ENCODE results near the gene SEMA5B. TPM values are rescaled to one million over a fixed set of nuclear protein-coding genes. Genes with fewer than 3 reads are reported as not detected.
A peak's percentile ranks its signal among the peaks of the same experiment; 100 is the strongest.

The SEMA5B gene
- total and polyA plus RNA-seq, 4 donors: 14.2 to 65.5 (median 39.1) TPM

DNA sequence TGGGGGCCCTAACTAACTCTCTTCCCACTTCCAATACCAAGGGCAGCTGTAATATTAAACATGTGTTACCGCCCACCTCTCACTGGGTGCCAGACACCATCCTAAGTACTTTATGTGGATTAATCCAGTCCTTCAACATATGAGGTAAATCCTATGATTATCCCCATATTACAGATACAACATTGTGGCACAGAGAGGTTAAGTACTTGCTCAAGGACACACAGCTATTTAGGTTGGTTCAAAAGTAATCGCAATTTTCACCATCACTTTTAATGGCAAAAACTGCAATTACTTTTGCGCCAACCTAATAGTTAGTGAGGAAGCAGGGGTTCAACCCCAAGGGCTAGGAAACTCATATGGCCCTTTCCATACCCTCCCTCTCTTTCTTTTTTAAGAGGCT is 100.8 kb downstream of the SEMA5B start:
- no peak for DNase-seq (ENCODE audit: low read depth in 4 of 6, low spot score in 6 of 6)
- Histone ChIP-seq H3K27ac (ENCODE audit: low read depth, low read length) (no peak overlapping the region), H3K36me3 (ENCODE audit: control insufficient read depth, insufficient read depth, low read length) (peaks cover 22% of the 10 kb centered on the region), H3K9me3 (ENCODE audit: control insufficient read depth, insufficient read depth, low read length) (no peaks in the 10 kb centered on the region), H3K4me3 (ENCODE audit: low read depth, low read length) (no peak overlapping the region), H3K27me3 (ENCODE audit: control insufficient read depth, insufficient read depth, low read length) (no peaks in the 10 kb centered on the region), H3K4me1 (ENCODE audit: control insufficient read depth, insufficient read depth, low read length) (peaks cover 14% of the 10 kb centered on the region)
- WGBS (ENCODE audit: insufficient coverage): 94% methylated on average over 2 of the region's 3 CpGs

DNA sequence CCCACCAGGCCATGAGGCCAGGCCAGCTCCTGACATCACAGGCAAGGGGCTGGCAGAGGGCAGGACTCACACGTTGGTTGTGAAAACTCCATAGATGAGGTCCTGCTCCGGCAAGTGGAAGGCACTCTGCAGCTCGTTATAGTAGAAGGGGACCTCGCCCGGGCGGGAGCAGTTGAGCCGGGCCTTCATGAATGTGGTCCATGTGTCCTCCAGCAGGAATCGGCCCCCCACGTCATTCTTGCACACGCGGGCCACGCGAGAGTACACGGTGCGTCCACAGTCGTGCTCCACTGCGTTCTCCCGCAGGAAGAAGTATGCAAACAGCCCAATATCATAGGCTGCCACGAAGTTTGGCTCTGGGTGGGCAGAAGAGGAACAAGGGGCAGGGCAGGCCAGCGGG is 101.2 kb downstream of the SEMA5B start:
- 94% methylated on average over 20 of the region's 20 CpGs for WGBS (ENCODE audit: insufficient coverage)
- DNase-seq (ENCODE audit: low read depth in 4 of 6, low spot score in 6 of 6): no peak
- Histone ChIP-seq H3K27ac (ENCODE audit: low read depth, low read length) (no peak overlapping the region), H3K27me3 (ENCODE audit: control insufficient read depth, insufficient read depth, low read length) (no peaks in the 10 kb centered on the region), H3K36me3 (ENCODE audit: control insufficient read depth, insufficient read depth, low read length) (peaks cover 25% of the 10 kb centered on the region), H3K4me3 (ENCODE audit: low read depth, low read length) (no peak overlapping the region), H3K4me1 (ENCODE audit: control insufficient read depth, insufficient read depth, low read length) (peaks cover 14% of the 10 kb centered on the region), H3K9me3 (ENCODE audit: control insufficient read depth, insufficient read depth, low read length) (no peaks in the 10 kb centered on the region)

DNA sequence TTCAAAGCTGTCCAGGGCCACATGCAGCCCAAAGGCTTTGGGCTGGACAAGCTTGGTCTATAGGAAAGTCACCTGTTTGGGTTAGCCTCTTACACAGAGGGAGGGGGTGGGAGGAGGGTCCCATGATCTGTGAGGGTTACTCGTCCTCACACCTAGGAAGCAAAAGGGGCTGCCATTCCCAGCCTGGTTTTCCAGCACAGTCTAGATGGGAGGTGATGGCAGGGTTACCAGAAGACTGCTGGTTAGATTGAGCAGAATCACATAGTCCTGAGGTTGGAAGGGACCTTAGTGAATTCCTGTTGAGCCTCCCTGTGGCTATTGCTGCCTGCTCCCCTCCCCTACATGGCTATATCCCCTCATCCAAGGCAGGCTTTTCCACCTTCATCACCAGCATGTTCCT is 101.8 kb downstream of the SEMA5B start:
- no peak overlapping the region for H3K27ac ChIP-seq (ENCODE audit: low read depth, low read length)
- DNase-seq (ENCODE audit: low read depth in 4 of 6, low spot score in 6 of 6): no peak
- no peak overlapping the region for H3K4me3 ChIP-seq (ENCODE audit: low read depth, low read length)
- no peaks in the 10 kb centered on the region for H3K9me3 ChIP-seq (ENCODE audit: control insufficient read depth, insufficient read depth, low read length)
- peaks cover 14% of the 10 kb centered on the region for H3K4me1 ChIP-seq (ENCODE audit: control insufficient read depth, insufficient read depth, low read length)
- H3K27me3 ChIP-seq (ENCODE audit: control insufficient read depth, insufficient read depth, low read length): no peaks in the 10 kb centered on the region
- peaks cover 29% of the 10 kb centered on the region for H3K36me3 ChIP-seq (ENCODE audit: control insufficient read depth, insufficient read depth, low read length)
- WGBS (ENCODE audit: insufficient coverage): 89% methylated on average over 1 of the region's 1 CpG

DNA sequence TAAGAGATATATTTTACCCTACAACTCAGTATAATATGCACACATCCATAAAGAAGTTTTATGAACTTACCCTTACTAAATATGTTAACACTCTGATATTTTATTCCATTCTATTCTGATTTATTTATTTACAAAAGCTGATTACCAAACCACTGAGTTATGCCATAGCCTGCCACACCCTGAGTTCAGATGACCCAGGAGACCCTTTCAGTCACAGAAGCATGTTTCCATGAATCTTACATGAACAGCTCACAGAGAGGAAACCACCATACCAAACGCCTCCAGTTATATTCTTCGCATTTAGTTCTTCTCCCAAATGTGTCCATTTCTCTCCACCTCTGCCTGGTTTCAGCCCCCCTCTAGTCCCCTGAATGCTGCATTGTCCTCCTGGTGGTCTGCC is 103.5 kb downstream of the SEMA5B start:
- H3K4me1 ChIP-seq (ENCODE audit: control insufficient read depth, insufficient read depth, low read length): peaks cover 7% of the 10 kb centered on the region
- H3K36me3 ChIP-seq (ENCODE audit: control insufficient read depth, insufficient read depth, low read length): peaks cover 32% of the 10 kb centered on the region
- no peak overlapping the region for H3K4me3 ChIP-seq (ENCODE audit: low read depth, low read length)
- WGBS (ENCODE audit: insufficient coverage): 93% methylated on average over 2 of the region's 2 CpGs
- no peak for DNase-seq (ENCODE audit: low read depth in 4 of 6, low spot score in 6 of 6)
- no peaks in the 10 kb centered on the region for H3K27me3 ChIP-seq (ENCODE audit: control insufficient read depth, insufficient read depth, low read length)
- H3K9me3 ChIP-seq (ENCODE audit: control insufficient read depth, insufficient read depth, low read length): no peaks in the 10 kb centered on the region
- no peak overlapping the region for H3K27ac ChIP-seq (ENCODE audit: low read depth, low read length)

DNA sequence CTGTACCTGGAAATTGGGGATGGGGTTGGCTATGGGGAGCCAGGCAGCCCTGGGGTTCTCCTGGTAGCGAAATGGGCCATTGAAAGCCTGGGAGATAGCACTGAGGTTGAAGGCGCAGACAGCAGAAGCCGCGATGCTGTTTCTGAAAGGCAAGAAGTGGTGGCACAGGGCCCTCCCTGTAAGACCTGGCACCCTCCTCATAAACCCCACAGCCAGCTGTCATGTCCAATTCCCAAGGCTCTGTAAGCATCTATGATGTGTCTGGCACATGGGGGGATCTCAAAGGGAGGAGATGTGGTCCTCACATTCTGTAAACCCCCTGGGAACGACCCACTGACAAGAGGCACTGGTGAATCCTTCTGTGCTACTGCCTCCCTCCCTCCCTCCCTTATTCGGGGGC is 104.0 kb downstream of the SEMA5B start:
- Histone ChIP-seq H3K36me3 (ENCODE audit: control insufficient read depth, insufficient read depth, low read length) (peaks cover 33% of the 10 kb centered on the region), H3K4me3 (ENCODE audit: low read depth, low read length) (no peak overlapping the region), H3K4me1 (ENCODE audit: control insufficient read depth, insufficient read depth, low read length) (peaks cover 8% of the 10 kb centered on the region), H3K27ac (ENCODE audit: low read depth, low read length) (no peak overlapping the region), H3K27me3 (ENCODE audit: control insufficient read depth, insufficient read depth, low read length) (no peaks in the 10 kb centered on the region), H3K9me3 (ENCODE audit: control insufficient read depth, insufficient read depth, low read length) (no peaks in the 10 kb centered on the region)
- 90% methylated on average over 2 of the region's 6 CpGs for WGBS (ENCODE audit: insufficient coverage)
- DNase-seq (ENCODE audit: low read depth in 4 of 6, low spot score in 6 of 6): no peak

DNA sequence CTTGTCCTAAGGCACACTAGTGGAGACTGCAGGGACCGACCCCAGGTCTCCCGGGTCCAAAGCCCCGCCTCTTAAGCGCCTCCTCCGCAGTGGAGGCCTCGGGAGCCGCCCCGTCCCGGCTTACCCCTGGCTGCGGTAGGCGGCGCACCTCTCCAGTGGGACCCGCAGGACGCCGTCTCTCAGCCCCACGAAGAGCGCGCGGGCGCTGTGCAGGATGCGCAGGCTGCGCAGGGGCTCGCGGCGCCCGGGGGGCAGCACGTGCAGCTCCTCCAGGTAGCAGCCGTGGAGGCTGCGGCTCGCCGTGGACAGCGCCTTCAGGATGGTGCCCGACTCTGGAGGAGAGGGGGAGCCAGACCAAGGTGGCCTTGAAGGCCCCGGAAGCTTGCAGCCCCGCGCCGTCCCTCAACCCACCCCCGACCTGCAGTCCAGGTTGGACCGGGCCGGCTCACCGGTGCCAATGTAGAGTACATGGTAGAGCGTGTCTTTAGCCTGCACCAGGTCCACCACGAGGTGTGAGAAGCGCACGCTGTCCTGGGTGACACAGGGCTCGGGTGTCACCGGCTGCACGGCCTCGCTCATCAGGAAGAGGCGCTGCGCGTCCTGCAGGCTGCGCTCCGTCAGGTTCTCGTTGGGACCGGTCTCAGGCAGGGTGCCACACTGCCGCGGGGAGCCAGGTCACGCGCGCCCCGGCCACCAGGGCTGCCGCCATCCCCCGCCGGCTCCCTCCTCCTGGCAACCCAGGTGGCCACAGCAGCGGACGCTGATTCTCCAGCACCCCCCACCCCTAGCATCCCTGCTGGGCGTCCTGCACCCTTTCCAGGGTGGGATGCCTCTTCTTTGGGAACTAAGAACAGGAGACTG is 105.5 kb downstream of the SEMA5B start:
- Histone ChIP-seq H3K4me1 (ENCODE audit: control insufficient read depth, insufficient read depth, low read length) (peaks cover 9% of the 10 kb centered on the region), H3K36me3 (ENCODE audit: control insufficient read depth, insufficient read depth, low read length) (peaks cover 29% of the 10 kb centered on the region), H3K4me3 (ENCODE audit: low read depth, low read length) (no peak overlapping the region), H3K27me3 (ENCODE audit: control insufficient read depth, insufficient read depth, low read length) (no peaks in the 10 kb centered on the region), H3K27ac (ENCODE audit: low read depth, low read length) (no peak overlapping the region), H3K9me3 (ENCODE audit: control insufficient read depth, insufficient read depth, low read length) (no peaks in the 10 kb centered on the region)
- DNase-seq (ENCODE audit: low read depth in 4 of 6, low spot score in 6 of 6): no peak
- 49% methylated on average over 63 of the region's 68 CpGs for WGBS (ENCODE audit: insufficient coverage)

DNA sequence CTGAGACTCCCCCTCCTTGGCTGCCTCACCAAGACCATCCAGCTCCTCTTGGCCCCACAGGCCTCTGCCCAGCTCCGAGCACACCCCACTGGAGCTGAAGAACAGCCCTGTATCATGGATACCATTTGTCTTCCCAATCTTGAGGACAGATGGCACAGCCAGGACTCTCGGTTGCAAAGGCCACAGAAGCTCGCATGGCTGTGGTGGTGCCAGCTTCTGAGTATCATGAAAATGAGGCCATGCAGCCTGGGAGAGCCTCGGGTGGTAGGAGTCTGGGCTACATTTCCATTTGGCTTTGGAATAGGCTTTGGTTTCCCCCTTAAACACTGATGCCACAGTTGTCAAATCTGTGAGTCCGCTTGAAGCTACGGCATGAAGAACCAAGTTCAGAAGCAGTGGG is 106.6 kb downstream of the SEMA5B start:
- DNase-seq (ENCODE audit: low read depth in 4 of 6, low spot score in 6 of 6): no peak
- no peaks in the 10 kb centered on the region for H3K9me3 ChIP-seq (ENCODE audit: control insufficient read depth, insufficient read depth, low read length)
- no peaks in the 10 kb centered on the region for H3K27me3 ChIP-seq (ENCODE audit: control insufficient read depth, insufficient read depth, low read length)
- H3K36me3 ChIP-seq (ENCODE audit: control insufficient read depth, insufficient read depth, low read length): peaks cover 23% of the 10 kb centered on the region
- H3K4me3 ChIP-seq (ENCODE audit: low read depth, low read length): no peak overlapping the region
- H3K27ac ChIP-seq (ENCODE audit: low read depth, low read length): no peak overlapping the region
- H3K4me1 ChIP-seq (ENCODE audit: control insufficient read depth, insufficient read depth, low read length): peaks cover 9% of the 10 kb centered on the region
- WGBS (ENCODE audit: insufficient coverage): 92% methylated on average over 5 of the region's 6 CpGs

DNA sequence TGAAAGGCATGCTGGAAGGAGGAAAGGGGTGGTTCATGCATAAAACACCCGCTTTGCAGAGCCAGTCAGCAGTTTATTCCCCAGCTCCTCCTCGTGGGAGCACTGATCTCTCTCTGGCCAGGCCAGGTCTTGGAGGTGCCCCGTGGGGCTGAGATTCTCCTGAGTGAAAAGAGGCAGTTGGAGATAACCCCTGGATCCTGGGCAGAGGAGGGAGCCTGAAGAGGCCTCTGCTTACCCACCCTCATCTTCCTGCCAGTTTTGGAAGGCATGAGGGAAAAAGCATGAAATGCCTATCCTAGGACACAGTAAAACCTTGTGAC is 108.3 kb downstream of the SEMA5B start:
- Histone ChIP-seq H3K9me3 (ENCODE audit: control insufficient read depth, insufficient read depth, low read length) (no peaks in the 10 kb centered on the region), H3K27ac (ENCODE audit: low read depth, low read length) (no peak overlapping the region), H3K4me1 (ENCODE audit: control insufficient read depth, insufficient read depth, low read length) (peaks cover 9% of the 10 kb centered on the region), H3K4me3 (ENCODE audit: low read depth, low read length) (no peak overlapping the region), H3K27me3 (ENCODE audit: control insufficient read depth, insufficient read depth, low read length) (no peaks in the 10 kb centered on the region), H3K36me3 (ENCODE audit: control insufficient read depth, insufficient read depth, low read length) (peaks cover 26% of the 10 kb centered on the region)
- no peak for DNase-seq (ENCODE audit: low read depth in 4 of 6, low spot score in 6 of 6)
- WGBS (ENCODE audit: insufficient coverage): 86% methylated on average over 1 of the region's 3 CpGs

DNA sequence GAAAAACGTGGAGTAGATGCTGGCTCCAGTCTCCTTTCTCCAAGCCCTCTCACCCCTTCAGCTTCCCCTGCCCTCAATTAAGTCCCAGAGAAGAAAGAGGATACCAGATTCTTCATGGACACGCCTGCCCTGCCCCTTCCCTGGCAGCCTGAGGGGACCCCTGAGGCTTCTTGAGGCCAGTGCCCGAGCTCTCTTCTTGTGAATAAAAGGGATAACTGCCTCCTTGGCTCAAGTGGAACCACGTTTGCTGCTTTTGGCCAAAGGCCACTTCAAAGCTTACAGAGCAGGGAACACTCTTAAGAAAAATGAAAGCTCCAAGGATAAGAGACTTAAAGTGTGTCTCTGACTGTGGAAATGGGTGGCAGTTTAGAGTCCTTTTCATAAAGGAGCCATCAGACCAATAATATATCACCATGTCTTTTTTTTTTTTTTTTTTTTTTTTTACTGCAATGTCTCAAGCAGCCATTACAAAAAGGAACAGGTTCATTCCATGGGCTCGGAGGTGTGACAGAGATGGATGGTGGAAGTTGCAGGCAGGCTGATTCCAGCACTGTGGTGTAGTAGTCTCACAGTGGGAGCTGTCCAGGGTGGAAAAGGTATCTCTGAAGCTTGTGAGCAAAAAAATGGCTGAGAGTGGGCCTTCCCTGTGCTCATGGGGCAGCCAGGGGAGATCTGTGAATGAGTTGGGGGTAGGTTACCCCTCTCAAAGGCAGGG is 108.8 kb downstream of the SEMA5B start:
- Histone ChIP-seq H3K27me3 (ENCODE audit: control insufficient read depth, insufficient read depth, low read length) (no peaks in the 10 kb centered on the region), H3K4me1 (ENCODE audit: control insufficient read depth, insufficient read depth, low read length) (peaks cover 9% of the 10 kb centered on the region), H3K27ac (ENCODE audit: low read depth, low read length) (no peak overlapping the region), H3K36me3 (ENCODE audit: control insufficient read depth, insufficient read depth, low read length) (peaks cover 28% of the 10 kb centered on the region), H3K9me3 (ENCODE audit: control insufficient read depth, insufficient read depth, low read length) (no peaks in the 10 kb centered on the region), H3K4me3 (ENCODE audit: low read depth, low read length) (no peak overlapping the region)
- WGBS (ENCODE audit: insufficient coverage): 43% methylated on average over 4 of the region's 5 CpGs
- DNase-seq (ENCODE audit: low read depth in 4 of 6, low spot score in 6 of 6): peak in 2 of 6 donors; percentile 45 to 47

DNA sequence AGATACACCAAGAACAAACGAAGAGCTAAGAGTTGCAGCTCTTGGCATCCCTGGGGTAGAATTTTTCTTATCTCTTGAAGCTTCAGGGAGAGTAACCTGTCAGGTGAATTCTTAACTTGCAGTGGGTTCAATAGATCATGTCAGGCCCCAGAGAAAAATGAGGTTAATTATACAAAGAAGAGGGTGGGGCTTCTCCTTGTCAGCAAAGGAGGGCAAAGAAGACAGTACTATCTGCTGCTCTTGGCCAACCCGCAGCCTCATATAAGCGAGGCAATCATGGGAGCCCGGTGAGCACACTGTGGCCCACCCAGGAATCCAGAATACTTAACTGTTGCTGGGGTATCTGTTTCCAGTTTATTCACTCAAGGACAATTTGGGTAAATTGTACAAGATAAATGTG is 110.2 kb downstream of the SEMA5B start:
- Histone ChIP-seq H3K27ac (ENCODE audit: low read depth, low read length) (no peak overlapping the region), H3K4me3 (ENCODE audit: low read depth, low read length) (no peak overlapping the region), H3K36me3 (ENCODE audit: control insufficient read depth, insufficient read depth, low read length) (peaks cover 40% of the 10 kb centered on the region), H3K4me1 (ENCODE audit: control insufficient read depth, insufficient read depth, low read length) (peaks cover 9% of the 10 kb centered on the region), H3K9me3 (ENCODE audit: control insufficient read depth, insufficient read depth, low read length) (no peaks in the 10 kb centered on the region), H3K27me3 (ENCODE audit: control insufficient read depth, insufficient read depth, low read length) (no peaks in the 10 kb centered on the region)
- 92% methylated on average over 4 of the region's 4 CpGs for WGBS (ENCODE audit: insufficient coverage)
- DNase-seq (ENCODE audit: low read depth in 4 of 6, low spot score in 6 of 6): no peak

Measured in spinal cord (tissue), 10 donors.